IMR-90 (cell line): ENCODE results near the gene CDC7. TPM values are rescaled to one million over a fixed set of nuclear protein-coding genes. Genes with fewer than 3 reads are reported as not detected.

ENCODE experiments used
- ATAC-seq: fragments of 200-7000 bp; cut with Tn5 transposase; 2 replicates; pipeline ENCODE4 v1.9.1; 2020; ENCODE audit warnings: low read depth, mild to moderate bottlenecking, moderate library complexity
- BruUV-seq: library from RNA; stranded (reverse); fragments of 400-500 nt; replicated peaks from 2 replicates; lab custom pipeline; 2021; lab: Mats Ljungman, UMichigan
- CTCF ChIA-PET: fragments of 300-600 bp; formaldehyde crosslinking; extraction: SDS; loops from one replicate; lab custom pipeline; 2021; ENCODE audit warnings: antibody characterized with exemption; lab: Yijun Ruan, JAX
- POLR2A ChIA-PET: fragments of 300-600 bp; sonication (Branson Sonifier 250); formaldehyde crosslinking; loops from one replicate; lab custom pipeline; 2022; ENCODE audit warnings: antibody characterized with exemption; ENCODE audit not compliant: unreplicated experiment; lab: Charles Lee
- DNase-seq: peaks from one replicate; pipeline ENCODE4 v3.0.0; 2013
- H2AFZ ChIP-seq: replicated peaks from 2 replicates; pipeline ENCODE3; 2013; ENCODE audit warnings: low read length, mild to moderate bottlenecking; ENCODE audit not compliant: poor library complexity
- H2AK5ac ChIP-seq: 2 replicates; pipeline ENCODE4 v1.6.1; 2013; ENCODE audit warnings: low read depth, low read length, inconsistent platforms
- H2AK9ac ChIP-seq: replicated peaks from 2 replicates; pipeline ENCODE3; 2013; ENCODE audit warnings: mild to moderate bottlenecking, low read depth, low read length, moderate library complexity; ENCODE audit not compliant: poor library complexity
- H2BK120ac ChIP-seq: 2 replicates; pipeline ENCODE4 v1.6.1; 2013; ENCODE audit warnings: low read depth, low read length, inconsistent platforms
- H2BK15ac ChIP-seq: 3 replicates; pipeline ENCODE4 v1.6.1; 2013; ENCODE audit warnings: low read depth, low read length, inconsistent platforms
- H2BK20ac ChIP-seq: 2 replicates; pipeline ENCODE4 v1.6.1; 2013; ENCODE audit warnings: low read depth, mild to moderate bottlenecking, inconsistent platforms, low read length, moderate library complexity
- H2BK5ac ChIP-seq: 2 replicates; pipeline ENCODE4 v1.6.1; 2013; ENCODE audit warnings: mild to moderate bottlenecking, low read depth, low read length, inconsistent platforms; ENCODE audit not compliant: poor library complexity, severe bottlenecking
- H3K14ac ChIP-seq: replicated peaks from 2 replicates; pipeline ENCODE4 v1.6.1; 2013; ENCODE audit warnings: low read depth, low read length, inconsistent platforms
- H3K18ac ChIP-seq: 2 replicates; pipeline ENCODE4 v1.6.1; 2013; ENCODE audit warnings: low read depth, low read length, control low read depth
- H3K23ac ChIP-seq: 2 replicates; pipeline ENCODE4 v1.6.1; 2013; ENCODE audit warnings: low read depth, low read length, inconsistent platforms
- H3K27ac ChIP-seq: 2 replicates; pipeline ENCODE4 v1.5.1; 2013; ENCODE audit warnings: mild to moderate bottlenecking, control low read depth, low read length; ENCODE audit not compliant: insufficient read depth
- H3K27me3 ChIP-seq: 2 replicates; pipeline ENCODE4 v1.6.1; 2013; ENCODE audit warnings: low read length; ENCODE audit not compliant: control insufficient read depth, insufficient read depth
- H3K36me3 ChIP-seq: 2 replicates; pipeline ENCODE4 v1.6.1; 2013; ENCODE audit warnings: low read length, mixed read lengths; ENCODE audit not compliant: control insufficient read depth, insufficient read depth
- H3K4ac ChIP-seq: 2 replicates; pipeline ENCODE4 v1.6.1; 2013; ENCODE audit warnings: low read depth, low read length, inconsistent platforms
- H3K4me1 ChIP-seq: 2 replicates; pipeline ENCODE4 v1.6.1; 2013; ENCODE audit warnings: low read length, mixed read lengths; ENCODE audit not compliant: control insufficient read depth, insufficient read depth
- H3K4me2 ChIP-seq: 2 replicates; pipeline ENCODE4 v1.6.1; 2013; ENCODE audit warnings: low read depth, mild to moderate bottlenecking, control low read depth, low read length, moderate library complexity
- H3K4me3 ChIP-seq: 2 replicates; pipeline ENCODE4 v1.5.1; 2013; ENCODE audit warnings: low read depth, mild to moderate bottlenecking, control low read depth, low read length, moderate library complexity; ENCODE audit not compliant: insufficient read depth
- H3K56ac ChIP-seq: 2 replicates; pipeline ENCODE4 v1.6.1; 2013; ENCODE audit warnings: low read length, inconsistent platforms; ENCODE audit not compliant: insufficient read depth; ENCODE audit errors: extremely low read depth
- H3K79me1 ChIP-seq, 2 experiments: 2 replicates each; pipeline ENCODE4 v1.6.1; 2013; ENCODE audit warnings: low read length in 2 of 2, inconsistent platforms in 1 of 2, low read depth in 1 of 2
- H3K9ac ChIP-seq: 2 replicates; pipeline ENCODE4 v1.6.1; 2013; ENCODE audit warnings: low read depth, low read length, control low read depth
- H3K9me1 ChIP-seq: 2 replicates; pipeline ENCODE4 v1.6.1; 2013; ENCODE audit warnings: low read length, inconsistent platforms; ENCODE audit not compliant: insufficient read depth
- H3K9me3 ChIP-seq: 2 replicates; pipeline ENCODE4 v1.6.1; 2013; ENCODE audit warnings: low read length; ENCODE audit not compliant: control insufficient read depth, insufficient read depth
- H4K20me1 ChIP-seq: 2 replicates; pipeline ENCODE4 v1.6.1; 2013; ENCODE audit warnings: low read length, inconsistent platforms; ENCODE audit not compliant: insufficient read depth
- H4K5ac ChIP-seq: 2 replicates; pipeline ENCODE4 v1.6.1; 2013; ENCODE audit warnings: mild to moderate bottlenecking, low read depth, low read length, control low read depth
- H4K8ac ChIP-seq, 2 experiments: 2 replicates each; pipeline ENCODE4 v1.6.1; 2013; ENCODE audit warnings: low read depth in 2 of 2, low read length in 2 of 2, control low read depth in 1 of 2, inconsistent platforms in 1 of 2
- H4K91ac ChIP-seq: 2 replicates; pipeline ENCODE4 v1.6.1; 2013; ENCODE audit warnings: low read depth, low read length, inconsistent platforms; ENCODE audit not compliant: insufficient read depth
- BHLHE40 ChIP-seq: fragments of 150-350 bp; IDR thresholded peaks from 2 replicates; pipeline ENCODE4 v1.6.1; 2016; ENCODE audit warnings: mild to moderate bottlenecking, low read depth, low read length
- CEBPB ChIP-seq: IDR thresholded peaks from 2 replicates; pipeline ENCODE4 v1.6.1; 2012; ENCODE audit warnings: low read depth, low read length, improper control_type of control experiment
- ELK1 ChIP-seq: fragments of 150-350 bp; IDR thresholded peaks from 2 replicates; pipeline ENCODE4 v1.6.1; 2016; ENCODE audit warnings: low read depth, mild to moderate bottlenecking, low read length, moderate library complexity, borderline replicate concordance
- MAZ ChIP-seq: IDR thresholded peaks from 2 replicates; pipeline ENCODE4 v1.6.1; 2012; ENCODE audit warnings: low read depth, mild to moderate bottlenecking, low read length, improper control_type of control experiment, moderate library complexity, borderline replicate concordance
- MXI1 ChIP-seq: IDR thresholded peaks from 2 replicates; pipeline ENCODE4 v1.6.1; 2012; ENCODE audit warnings: low read depth, mild to moderate bottlenecking, low read length, moderate library complexity, borderline replicate concordance
- POLR2A ChIP-seq: IDR thresholded peaks from 2 replicates; pipeline ENCODE4 v1.6.1; 2012; ENCODE audit warnings: mild to moderate bottlenecking, low read depth, low read length
- RCOR1 ChIP-seq: IDR thresholded peaks from 2 replicates; pipeline ENCODE4 v1.6.1; 2012; ENCODE audit warnings: mild to moderate bottlenecking, low read length, improper control_type of control experiment; ENCODE audit not compliant: insufficient replicate concordance
- SMC3 ChIP-seq: fragments of 150-350 bp; IDR thresholded peaks from 2 replicates; pipeline ENCODE4 v1.6.1; 2016; ENCODE audit warnings: low read depth, mild to moderate bottlenecking, antibody characterized with exemption, low read length, moderate library complexity
- WGBS, 2 experiments: methylation state at CpG; one replicate each; pipeline versions ENCODE4 v1.1.5 to v1.1.7; 2013; ENCODE audit warnings: missing lambda C conversion rate in 2 of 2; ENCODE audit not compliant: insufficient read length in 1 of 2; ENCODE audit errors: extremely low coverage in 2 of 2; 5-methylcytosine and 5-hydroxymethylcytosine counted together
- dilution Hi-C: fragments of 300-500 bp; cut with HindIII; formaldehyde crosslinking; loops from one replicate; pipeline ENCODE4 v1.14.3; 2018; ENCODE audit warnings: low sequenced_read_pairs; ENCODE audit not compliant: unreplicated experiment
- in situ Hi-C: fragments of 300-500 bp; cut with MboI; formaldehyde crosslinking; loops from 3 replicates; pipeline ENCODE4 v1.14.3; 2019; ENCODE audit warnings: low sequenced_read_pairs, inconsistent platforms, mixed read lengths
- intact Hi-C: fragments of 100-400 bp; cut with micrococcal nuclease; formaldehyde crosslinking; loops from 2 replicates; pipeline ENCODE4 v1.10.0; 2022
- polyA plus RNA-seq, 3 experiments: library from polyadenylated mRNA; depleted of rRNA; stranded (reverse); fragments of >200 nt; gene quantifications; 2 replicates each; pipeline ENCODE4 v1.2.3, GENCODE V29; 2012; ENCODE audit warnings: low replicate concordance in 1 of 3
- total RNA-seq: library from RNA; depleted of rRNA; stranded (reverse); fragments of >200 nt; gene quantifications from 2 replicates; pipeline ENCODE4 v1.2.3, GENCODE V29; 2012

Gene CDC7
- total and polyA plus RNA-seq, 2 of the 4 experiments (the other 2 are of a cell fraction), result 4.3 to 4.7 TPM

GRCh38 chr1:91520942-91521507, 20.4 kb downstream of the CDC7 start:
- ChIA-PET CTCF (interaction anchor here (1.1 to 1.3 kb wide), 2 partner anchors 9 to 404 kb away, joined by 3 read pairs; no protein-coding TSS in a partner anchor), POLR2A (no interaction called here)
- Histone ChIP-seq H3K9me3 (no peaks in the 10 kb centered on the region), H3K23ac (no peak overlapping the region), H2AK9ac (no peak overlapping the region), H3K4me1 (no peaks in the 10 kb centered on the region), H3K27me3 (no peaks in the 10 kb centered on the region), H2AFZ (no peak overlapping the region), H2BK5ac (no peak overlapping the region), H3K27ac (no peak overlapping the region), H2BK20ac (no peak overlapping the region), H3K18ac (no peak overlapping the region), H3K56ac (no peak overlapping the region), H3K4ac (no peak overlapping the region), H3K4me3 (no peak overlapping the region), H3K9me1 (no peaks in the 10 kb centered on the region), H2BK15ac (no peak overlapping the region), H3K36me3 (no peaks in the 10 kb centered on the region; the same call in 1 of the 2 replicates), H3K79me1 (no peaks in the 10 kb centered on the region), H3K9ac (no peak overlapping the region), H4K91ac (no peak overlapping the region), H3K4me2 (no peak overlapping the region), H4K20me1 (no peaks in the 10 kb centered on the region), H2BK120ac (no peak overlapping the region), H4K5ac (no peak overlapping the region), H4K8ac (no peak overlapping the region), H3K14ac (no peak overlapping the region), H2AK5ac (no peak overlapping the region)
- no peak for TF ChIP-seq MAZ
- no peak for TF ChIP-seq SMC3
- TF ChIP-seq POLR2A, result no peak
- no peak for TF ChIP-seq ELK1
- no peak for TF ChIP-seq MXI1
- no peak for TF ChIP-seq BHLHE40
- no peak for TF ChIP-seq CEBPB
- no peak for TF ChIP-seq RCOR1
- no TSS peak for BruUV-seq
- ATAC-seq, result no peak
- in situ Hi-C loops (no loop called here), dilution Hi-C loops (no loop called here), intact Hi-C loops (no loop called here)
- WGBS, 2 experiments, result no CpG with 5 or more reads among the region's 2 CpGs
- DNase-seq, result no peak
